ENCODE results near the gene TP73.

DNA sequence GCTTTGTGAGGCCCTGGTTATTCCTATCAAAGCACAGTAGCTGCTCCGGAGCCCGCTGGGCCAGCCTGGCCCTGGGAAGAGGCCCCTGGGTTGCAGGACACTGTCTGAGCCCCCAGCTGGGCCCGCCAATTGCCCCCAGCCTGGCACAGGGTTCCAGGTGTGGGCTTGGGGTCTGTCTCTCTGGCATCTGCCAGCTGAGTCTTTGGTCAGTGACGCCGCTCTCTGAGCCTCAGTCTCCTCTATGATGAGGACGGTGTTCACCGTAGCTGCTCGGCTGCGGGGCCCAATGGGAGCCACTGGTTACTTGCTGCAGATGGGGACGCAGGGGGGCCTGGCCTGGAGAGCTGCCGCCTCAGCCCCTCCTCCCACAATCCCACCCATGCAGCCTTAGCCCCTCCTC, 41.0 kb downstream of the TP73 start:
- no peak for TF ChIP-seq ELF4 (IDR thresholded peaks at IDR 0.05)
- no peak for TF ChIP-seq NFRKB (IDR thresholded peaks at IDR 0.05)
- no peak for TF ChIP-seq FOXA1 (IDR thresholded peaks at IDR 0.05)
- no peak for TF ChIP-seq HDGF (IDR thresholded peaks at IDR 0.05; ENCODE audit: borderline replicate concordance)
- no peak for TF ChIP-seq TARDBP (IDR thresholded peaks at IDR 0.05)
- TF ChIP-seq ARNT (IDR thresholded peaks at IDR 0.05): no peak
- TF ChIP-seq, protein P1, sequence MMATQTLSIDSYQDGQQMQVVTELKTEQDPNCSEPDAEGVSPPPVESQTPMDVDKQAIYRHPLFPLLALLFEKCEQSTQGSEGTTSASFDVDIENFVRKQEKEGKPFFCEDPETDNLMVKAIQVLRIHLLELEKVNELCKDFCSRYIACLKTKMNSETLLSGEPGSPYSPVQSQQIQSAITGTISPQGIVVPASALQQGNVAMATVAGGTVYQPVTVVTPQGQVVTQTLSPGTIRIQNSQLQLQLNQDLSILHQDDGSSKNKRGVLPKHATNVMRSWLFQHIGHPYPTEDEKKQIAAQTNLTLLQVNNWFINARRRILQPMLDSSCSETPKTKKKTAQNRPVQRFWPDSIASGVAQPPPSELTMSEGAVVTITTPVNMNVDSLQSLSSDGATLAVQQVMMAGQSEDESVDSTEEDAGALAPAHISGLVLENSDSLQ (IDR thresholded peaks at IDR 0.05): no peak
- TF ChIP-seq CTBP1 (IDR thresholded peaks at IDR 0.05; ENCODE audit: borderline replicate concordance): no peak
- no peak for TF ChIP-seq FOXM1 (IDR thresholded peaks at IDR 0.05; ENCODE audit: borderline replicate concordance)
- no peak for TF ChIP-seq ZNF384 (IDR thresholded peaks at IDR 0.05)
- no peak for TF ChIP-seq SP1 (IDR thresholded peaks at IDR 0.05)

Measured in HEK293T (cell line).